T1000 (cell line): ENCODE results near the gene OXNAD1.

ENCODE experiments used
- DNase-seq: peaks from one replicate; lab custom pipeline; 2025; ENCODE audit warnings: mixed read lengths; lab: John Stamatoyannopoulos, UW

Gene OXNAD1

DNA sequence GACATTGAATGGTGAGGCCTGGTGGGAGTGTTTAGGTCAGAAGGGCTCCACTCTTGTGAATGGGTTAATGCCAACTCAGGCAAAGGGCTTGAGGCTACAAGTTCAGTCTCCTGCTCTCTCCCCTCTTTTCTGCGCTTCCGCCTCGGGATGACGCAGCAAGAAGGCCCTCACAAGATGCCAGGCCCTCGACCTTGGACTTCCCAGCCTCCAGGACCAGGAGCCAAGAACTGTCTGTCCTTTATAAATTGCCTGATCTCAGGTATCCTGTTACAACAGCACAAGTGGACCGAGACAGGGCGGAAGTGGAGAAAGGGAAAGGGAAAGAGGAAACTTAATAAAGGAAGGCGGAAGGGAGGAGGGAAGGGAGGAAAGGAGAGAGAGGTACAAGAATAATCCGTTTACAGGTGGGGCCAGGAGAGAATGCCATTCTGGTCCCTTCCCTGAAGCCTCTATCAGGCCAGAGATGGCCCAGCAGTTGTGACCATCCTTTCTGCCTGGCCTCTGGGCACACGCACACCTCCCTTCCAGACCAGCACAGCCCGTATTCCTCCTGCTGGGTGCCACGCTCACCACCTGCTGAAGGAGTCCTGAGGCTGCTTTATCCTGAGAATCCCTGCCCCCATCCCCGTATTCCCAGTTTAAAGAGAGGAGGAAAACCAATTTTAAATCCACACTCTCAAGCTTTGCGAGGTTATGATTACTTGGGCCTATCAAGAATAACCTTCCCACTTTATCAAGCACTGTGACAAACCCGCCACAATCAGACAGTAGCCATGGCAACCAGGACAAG is 64.2 kb downstream of the OXNAD1 start:
- no peak for DNase-seq

- DNase-seq: no peak
Measured at GRCh38 chr3:16329826-16330129, 64.8 kb downstream of the OXNAD1 start.

DNA sequence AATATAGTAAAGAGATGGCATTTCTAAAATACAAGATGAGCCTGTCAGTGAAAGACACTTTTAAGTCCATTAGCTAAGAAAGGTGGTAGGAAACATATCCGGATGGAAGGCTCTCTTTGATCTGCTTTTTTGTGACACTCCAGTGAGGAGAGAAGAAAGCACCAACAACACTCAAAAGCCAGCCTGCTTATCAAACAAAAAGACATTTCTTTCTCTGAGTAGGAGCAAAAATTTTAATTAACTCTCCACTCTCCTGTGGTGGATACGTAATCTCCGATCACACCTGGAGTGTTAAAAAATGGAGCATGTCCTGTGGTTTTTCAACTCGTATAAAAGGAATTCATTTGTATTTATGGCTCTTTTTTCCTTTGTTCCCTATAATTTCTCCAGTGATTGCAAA is 65.3 kb downstream of the OXNAD1 start:
- no peak for DNase-seq

DNA sequence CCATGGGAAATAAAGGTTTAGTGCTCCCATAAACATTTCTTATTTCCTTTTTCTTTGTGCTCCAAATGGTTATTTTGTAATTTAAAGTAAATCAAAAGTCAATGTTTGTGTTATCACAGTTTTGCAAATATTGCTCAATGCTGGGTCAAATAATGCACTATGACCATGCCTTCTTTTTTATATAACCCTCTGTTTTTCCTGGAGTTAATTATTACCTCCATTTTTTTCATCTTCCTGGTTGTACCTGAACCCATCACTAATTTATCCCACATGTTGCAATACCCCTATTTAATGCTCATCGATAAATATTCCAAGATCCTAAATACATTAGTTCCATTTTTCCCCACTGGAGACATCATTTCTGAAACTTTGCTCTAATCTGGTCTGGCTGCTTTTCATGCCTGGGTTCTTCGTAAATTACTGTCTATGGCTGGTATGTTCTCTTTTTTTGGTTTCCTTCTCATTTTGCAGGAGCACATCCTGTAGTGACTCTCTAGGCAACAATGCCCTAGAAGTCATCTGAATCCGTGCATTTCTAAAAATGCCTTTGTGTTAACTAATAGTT is 66.4 kb downstream of the OXNAD1 start:
- no peak for DNase-seq

- DNase-seq: no peak
Measured at GRCh38 chr3:16332904-16333426, 68.0 kb downstream of the OXNAD1 start.

DNA sequence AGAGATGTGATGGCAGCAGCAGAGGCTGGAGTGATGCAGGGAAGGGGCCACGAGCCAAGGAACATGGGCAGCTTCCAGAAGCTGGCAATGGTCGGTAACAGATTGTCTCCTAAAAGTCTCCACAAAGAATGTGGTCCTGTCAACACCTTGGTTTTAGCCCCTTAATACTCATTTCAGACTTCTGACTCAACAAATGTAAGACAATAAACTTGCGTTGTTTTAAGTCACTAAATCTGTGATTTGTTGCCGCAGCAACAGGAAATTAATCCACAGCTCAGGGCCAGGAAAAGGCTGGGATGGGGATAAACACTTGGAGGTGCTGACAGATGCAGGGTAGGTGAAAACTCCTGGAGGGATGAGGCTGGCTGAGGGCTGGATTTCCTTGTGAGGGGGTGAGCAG is 69.9 kb downstream of the OXNAD1 start:
- no peak for DNase-seq

DNA sequence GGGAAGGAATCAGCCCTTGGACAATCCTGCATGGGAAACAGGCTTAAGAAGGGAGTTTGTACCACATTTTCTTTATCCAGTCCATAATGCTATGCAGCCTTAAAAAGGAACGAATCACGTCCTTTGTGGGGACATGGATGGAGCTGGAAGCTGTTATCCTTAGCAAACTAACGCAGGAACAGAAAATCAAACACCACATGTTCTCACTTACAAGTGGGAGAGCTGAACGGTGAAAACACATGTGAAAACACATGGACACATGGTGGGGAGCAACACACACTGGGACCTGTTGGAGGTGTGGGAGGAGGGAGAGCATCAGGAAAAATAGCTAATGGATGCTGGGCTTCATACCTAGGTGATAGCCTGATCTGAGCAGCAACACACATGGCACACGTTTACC is 70.3 kb downstream of the OXNAD1 start:
- DNase-seq: no peak

- no peak for DNase-seq
Measured at GRCh38 chr3:16335772-16336645, 71.0 kb downstream of the OXNAD1 start.

DNA sequence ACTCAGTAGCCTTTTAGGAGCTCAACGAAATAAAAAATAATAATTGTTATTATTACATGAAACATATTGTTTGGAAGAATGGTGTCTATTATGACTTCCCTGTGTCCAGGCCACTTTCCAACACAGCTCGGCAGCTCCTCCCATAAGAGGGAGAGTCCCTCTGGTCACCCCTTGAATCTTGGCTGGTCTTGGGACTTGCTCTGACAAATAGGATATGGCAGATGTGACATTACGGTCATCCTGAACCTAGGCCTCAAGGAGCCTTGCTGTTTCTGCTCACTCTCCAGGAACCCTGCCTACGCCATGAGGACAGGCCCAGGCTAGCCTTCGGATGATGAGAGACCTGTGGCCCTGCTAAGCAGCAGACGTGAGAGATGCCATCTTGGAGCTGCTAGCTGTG is 71.8 kb downstream of the OXNAD1 start:
- DNase-seq: no peak

- DNase-seq: no peak
Measured at GRCh38 chr3:16337856-16338540, 73.0 kb downstream of the OXNAD1 start.

DNA sequence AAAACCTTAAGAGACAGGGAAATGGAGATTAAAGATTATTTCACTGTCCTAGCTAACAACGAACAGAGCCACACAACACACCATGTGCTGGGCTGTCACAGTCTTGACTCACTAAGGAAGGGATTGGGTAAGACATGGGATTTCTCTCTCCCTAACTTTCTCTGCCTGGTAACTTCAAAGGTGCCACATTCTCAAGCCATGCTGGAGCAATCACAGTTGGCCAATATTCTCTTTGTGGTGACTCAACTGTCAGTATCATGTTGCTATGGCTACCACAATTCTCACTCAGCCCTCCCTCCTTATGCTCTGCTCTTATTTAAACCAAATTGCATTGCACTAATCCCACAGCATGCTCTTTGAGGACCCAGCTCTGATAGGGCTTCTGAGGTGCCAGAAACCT is 74.0 kb downstream of the OXNAD1 start:
- peak; percentile 46 for DNase-seq

- DNase-seq: no peak
Measured at GRCh38 chr3:16343101-16343500, 78.1 kb downstream of the OXNAD1 start.

GRCh38 chr3:16346413-16347081 is 81.5 kb downstream of the OXNAD1 start:
- DNase-seq: no peak

GRCh38 chr3:16347548-16347947 is 82.5 kb downstream of the OXNAD1 start:
- no peak for DNase-seq

DNA sequence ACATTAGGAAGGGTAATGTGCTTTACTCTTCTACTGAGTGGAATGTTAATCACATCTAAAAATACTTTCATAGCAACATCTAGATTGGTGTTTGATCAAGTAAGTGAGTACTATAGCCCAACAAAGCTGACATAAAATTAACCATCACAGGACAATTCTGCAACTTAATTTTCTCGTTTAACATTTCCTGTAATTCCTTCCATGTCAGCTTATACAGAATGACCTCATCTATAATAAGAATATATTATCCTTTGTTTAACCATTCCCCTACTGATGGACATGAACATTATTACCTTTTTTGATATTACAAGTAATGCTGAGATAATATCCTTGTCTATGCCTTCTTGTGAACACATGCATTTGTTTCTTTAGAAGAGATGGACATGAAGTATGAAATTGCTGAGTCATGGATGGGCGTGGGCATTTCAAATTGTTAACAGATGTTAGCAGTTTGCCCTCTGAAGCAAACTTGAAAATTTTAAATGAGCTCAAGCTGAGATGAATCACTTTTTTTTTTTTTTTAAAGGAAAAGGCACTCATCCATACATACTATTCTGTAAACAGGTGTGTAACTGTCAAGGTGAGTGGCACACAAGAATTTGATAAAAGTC is 85.1 kb downstream of the OXNAD1 start:
- DNase-seq: no peak

DNA sequence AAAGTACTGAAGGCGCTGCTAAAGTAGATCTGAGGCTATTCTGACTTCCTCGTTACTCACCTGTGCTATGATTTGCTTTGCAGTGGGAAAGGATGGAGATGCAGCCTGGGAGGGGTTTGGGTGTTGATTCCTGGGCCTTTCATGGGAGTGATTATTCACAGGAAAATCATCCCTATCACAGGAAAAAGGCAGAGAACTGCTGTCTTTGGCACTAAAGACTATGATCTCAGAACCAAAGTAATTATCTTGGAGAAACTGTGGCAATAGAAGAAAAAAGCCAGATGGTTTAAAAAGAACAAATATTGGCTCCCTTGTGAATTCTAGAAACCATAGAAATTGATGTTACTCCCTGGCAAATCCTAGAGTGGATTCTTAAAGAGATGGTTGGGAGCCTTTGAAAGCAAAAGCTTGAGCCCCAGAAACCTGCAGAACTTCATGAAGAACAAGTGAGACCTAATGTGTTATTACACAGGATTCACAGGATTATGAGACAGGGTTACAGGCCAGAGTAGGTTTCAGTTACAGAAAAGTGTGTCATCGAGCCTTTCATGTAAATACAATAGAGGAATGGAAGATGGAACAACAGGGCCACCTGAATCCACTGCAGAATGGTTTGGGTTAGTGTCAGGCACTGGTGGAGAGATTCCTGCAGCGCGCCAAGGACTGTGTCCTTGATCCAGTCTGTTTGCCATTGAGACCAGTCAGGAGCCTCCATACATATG is 85.7 kb downstream of the OXNAD1 start:
- DNase-seq: no peak

DNA sequence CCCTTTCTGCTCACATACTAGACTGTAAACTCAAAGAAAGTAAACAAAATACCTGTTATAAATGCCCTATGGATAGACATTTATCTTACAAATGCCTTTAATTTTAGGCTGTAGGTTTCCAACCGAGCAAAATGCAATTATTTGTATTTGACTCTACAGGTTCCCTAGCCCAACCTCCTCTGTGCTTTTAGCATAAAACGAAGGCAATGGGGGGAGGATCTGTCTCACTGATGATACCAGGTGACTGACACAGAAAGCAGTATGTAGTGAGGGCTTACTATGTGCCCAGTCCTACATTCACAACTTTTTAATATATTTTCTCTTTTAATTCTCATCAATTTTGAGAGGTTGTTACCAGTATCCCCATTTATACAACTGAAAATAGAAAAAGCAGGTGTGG is 87.4 kb downstream of the OXNAD1 start:
- DNase-seq: no peak

DNA sequence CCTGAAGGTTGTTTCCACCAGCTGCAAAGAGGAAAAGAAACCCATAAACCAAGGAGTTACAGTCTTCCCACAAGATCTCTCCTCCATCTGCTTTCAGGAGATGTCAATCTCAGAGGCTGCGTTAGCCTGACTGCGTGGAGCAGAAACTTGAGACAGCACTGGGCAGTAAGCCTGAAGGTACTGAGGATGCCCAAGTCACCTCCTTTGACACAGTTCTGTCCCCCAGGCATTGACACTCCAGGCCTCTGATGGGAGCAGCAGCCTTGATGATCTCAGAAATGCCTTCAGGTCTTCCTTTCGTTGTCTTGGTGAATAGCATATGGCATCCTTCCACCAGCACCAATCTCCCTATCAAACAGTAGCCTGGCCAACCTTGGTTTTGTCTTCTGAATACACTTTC is 89.3 kb downstream of the OXNAD1 start:
- no peak for DNase-seq
